GM12891 (cell line): ENCODE results near the gene CCDC81.

Experiments
- DNase-seq: peaks from one replicate; pipeline ENCODE4 v3.0.0; 2011; ENCODE audit warnings: low spot score; ENCODE audit not compliant: insufficient read length
- FAIRE-seq: peaks from 2 replicates; lab custom pipeline; 2011; peaks lifted over from hg19 to GRCh38; lab: Jason Lieb, UNC
- PAX5 ChIP-seq: IDR thresholded peaks from 2 replicates; pipeline ENCODE4 v1.6.1; 2011; ENCODE audit warnings: low read length, moderate library complexity, mild to moderate bottlenecking; ENCODE audit not compliant: insufficient read depth, severe bottlenecking
- POLR2A ChIP-seq: IDR thresholded peaks from 2 replicates; pipeline ENCODE4 v1.6.1; 2011; ENCODE audit warnings: low read depth, low read length, control low read depth
- POLR2AphosphoS5 ChIP-seq: IDR thresholded peaks from 2 replicates; pipeline ENCODE4 v1.6.1; 2011; ENCODE audit warnings: low read depth, low read length, control low read depth
- POU2F2 ChIP-seq: IDR thresholded peaks from 2 replicates; pipeline ENCODE4 v1.6.1; 2011; ENCODE audit warnings: low read depth, mild to moderate bottlenecking, control low read depth, low read length, moderate library complexity
- SPI1 ChIP-seq: IDR thresholded peaks from 2 replicates; pipeline ENCODE4 v1.6.1; 2011; ENCODE audit warnings: low read depth, low read length, control low read depth
- TAF1 ChIP-seq: IDR thresholded peaks from 2 replicates; pipeline ENCODE4 v1.6.1; 2011; ENCODE audit warnings: low read depth, low read length, control low read depth

Gene CCDC81

DNA sequence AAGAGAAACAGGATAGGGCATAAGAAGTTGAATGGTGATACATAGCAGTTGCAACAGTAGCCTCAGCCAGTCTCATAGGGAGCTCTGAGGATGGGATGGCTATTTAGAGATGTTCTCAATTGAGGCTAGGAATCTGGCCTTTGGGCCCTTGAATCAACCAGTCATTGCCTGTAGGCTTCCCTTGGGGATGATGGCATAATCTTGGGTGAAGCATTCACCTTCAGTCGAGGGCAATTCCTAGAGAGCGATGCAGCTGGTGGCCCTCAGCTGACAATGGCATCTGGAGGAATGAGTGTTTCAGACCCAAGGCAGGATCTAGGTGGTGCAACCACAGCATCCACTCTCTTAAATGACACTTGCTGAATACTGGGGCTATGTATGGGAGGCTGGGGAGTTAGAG, 61.0 kb downstream of the CCDC81 start:
- FAIRE-seq (no peak), DNase-seq (no peak)
- TF ChIP-seq POLR2A (no peak), POU2F2 (no peak), SPI1 (no peak), POLR2AphosphoS5 (no peak), PAX5 (no peak), TAF1 (no peak)

DNA sequence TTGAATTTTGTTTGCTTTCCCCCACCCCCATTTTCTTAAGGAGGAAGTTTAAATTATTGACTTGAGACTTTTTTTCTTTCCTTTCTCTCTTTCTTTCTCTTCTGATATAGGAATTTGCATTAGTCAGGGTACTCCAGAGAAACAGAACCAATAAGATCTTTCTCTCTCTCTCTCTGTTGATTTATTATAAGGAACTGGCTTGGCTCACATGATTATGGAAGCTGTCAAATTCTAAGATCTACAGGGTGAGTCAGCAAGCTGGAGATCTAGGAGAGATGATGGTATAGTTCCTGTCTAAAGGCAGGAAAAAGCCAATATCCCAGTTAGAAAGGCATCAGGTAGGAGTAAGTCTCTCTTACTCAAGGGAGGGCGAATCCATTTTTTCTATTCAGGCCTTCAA, 64.0 kb downstream of the CCDC81 start:
- FAIRE-seq (no peak), DNase-seq (no peak)
- TF ChIP-seq POLR2A = no peak
- TF ChIP-seq SPI1 = no peak
- TF ChIP-seq TAF1 = no peak
- TF ChIP-seq POU2F2 = no peak
- no peak for TF ChIP-seq POLR2AphosphoS5
- no peak for TF ChIP-seq PAX5

DNA sequence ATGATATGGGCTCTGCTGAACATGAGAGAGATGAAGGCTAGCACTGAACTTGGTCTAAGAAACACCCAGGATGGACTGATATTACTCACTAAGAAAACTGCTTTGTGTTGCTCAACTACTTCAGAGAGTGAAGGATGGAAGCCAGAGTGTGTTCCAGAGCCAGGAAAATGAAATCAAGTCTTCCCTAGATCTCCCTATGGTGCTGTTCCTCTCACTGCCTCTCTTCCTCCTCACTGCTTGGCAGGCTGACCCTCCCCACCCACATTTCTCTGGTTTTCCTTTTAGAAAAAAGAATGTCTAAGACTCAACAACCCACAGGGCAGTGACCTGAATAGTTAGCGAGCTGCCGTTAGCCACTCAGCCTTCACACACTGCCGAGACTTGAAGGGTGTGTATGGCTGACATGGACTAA, 65.6 kb downstream of the CCDC81 start:
- TF ChIP-seq PAX5 (no peak), POU2F2 (no peak), POLR2AphosphoS5 (no peak), SPI1 (no peak)
- FAIRE-seq (no peak), DNase-seq (no peak)

DNA sequence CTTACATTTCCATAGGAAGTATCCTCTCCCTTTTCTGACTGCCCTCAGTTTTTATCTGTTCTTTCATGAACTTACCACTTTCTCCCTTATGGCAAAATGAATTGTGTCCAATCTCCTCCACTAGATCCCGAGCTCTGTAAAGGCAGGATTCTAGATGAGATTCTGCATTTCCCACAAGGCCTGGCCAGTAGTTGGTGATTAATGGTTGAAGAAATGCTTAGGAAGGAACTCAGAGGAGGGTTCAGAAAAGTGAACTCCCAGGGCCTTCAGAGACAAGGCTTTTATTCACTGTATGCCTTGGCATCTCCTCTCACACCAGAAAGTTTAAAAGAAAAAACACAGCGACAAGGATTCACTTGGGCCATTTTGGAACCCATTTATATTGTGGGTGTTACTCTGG, 66.2 kb downstream of the CCDC81 start:
- no peak for DNase-seq
- FAIRE-seq = no peak
- no peak for TF ChIP-seq POU2F2
- TF ChIP-seq TAF1 = no peak
- no peak for TF ChIP-seq SPI1
- TF ChIP-seq PAX5 = no peak
- no peak for TF ChIP-seq POLR2AphosphoS5
- TF ChIP-seq POLR2A = no peak

DNA sequence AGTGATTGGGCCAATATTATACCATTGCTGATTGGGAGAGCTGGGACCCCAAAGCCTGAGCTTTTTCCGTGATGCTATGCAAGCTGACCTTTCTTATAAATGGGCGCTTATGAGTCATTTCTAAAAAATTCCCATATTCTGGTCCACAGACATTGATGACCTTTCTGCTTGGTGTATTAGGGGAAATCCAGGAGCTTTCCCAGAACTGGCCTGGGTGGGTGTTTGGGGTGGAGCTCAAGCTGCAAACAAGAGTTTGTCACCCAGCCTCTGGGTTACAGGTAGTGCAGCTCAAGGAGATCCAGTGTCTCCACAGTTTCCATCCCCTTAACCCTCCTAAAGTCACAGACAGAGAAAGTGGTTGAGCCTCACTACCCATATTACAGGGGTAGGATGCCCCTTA, 67.7 kb downstream of the CCDC81 start:
- FAIRE-seq (no peak), DNase-seq (no peak)
- TF ChIP-seq POLR2A (no peak), TAF1 (no peak)

DNA sequence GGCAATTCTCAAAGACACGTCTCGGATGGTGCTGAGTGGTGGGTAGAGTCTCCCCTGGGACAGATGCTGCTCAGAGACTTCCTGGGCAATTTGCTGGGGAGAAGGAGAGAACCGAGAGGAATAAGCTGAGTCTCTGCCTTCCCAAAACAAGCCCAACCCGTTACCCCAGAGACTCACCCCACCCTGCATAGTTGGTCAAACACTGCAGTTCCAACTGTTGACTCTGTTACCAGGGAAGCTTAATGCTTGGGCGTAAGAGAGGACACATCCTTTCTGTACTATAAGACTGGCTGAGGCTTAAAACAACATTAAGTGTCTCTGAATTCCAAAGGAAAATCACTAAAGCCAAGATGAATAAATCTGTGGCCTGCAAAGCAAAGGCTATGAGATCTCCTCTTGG, 68.1 kb downstream of the CCDC81 start:
- DNase-seq (no peak), FAIRE-seq (no peak)
- TF ChIP-seq POLR2AphosphoS5 = no peak
- TF ChIP-seq SPI1 = no peak
- TF ChIP-seq POLR2A = no peak
- no peak for TF ChIP-seq POU2F2
- TF ChIP-seq PAX5 = no peak
- TF ChIP-seq TAF1 = no peak

- DNase-seq (no peak), FAIRE-seq (no peak)
- TF ChIP-seq SPI1 = peak; percentile 59
- no peak for TF ChIP-seq POU2F2
These were observed 68.7 kb downstream of the CCDC81 start for GRCh38 chr11:86443415-86443814.

DNA sequence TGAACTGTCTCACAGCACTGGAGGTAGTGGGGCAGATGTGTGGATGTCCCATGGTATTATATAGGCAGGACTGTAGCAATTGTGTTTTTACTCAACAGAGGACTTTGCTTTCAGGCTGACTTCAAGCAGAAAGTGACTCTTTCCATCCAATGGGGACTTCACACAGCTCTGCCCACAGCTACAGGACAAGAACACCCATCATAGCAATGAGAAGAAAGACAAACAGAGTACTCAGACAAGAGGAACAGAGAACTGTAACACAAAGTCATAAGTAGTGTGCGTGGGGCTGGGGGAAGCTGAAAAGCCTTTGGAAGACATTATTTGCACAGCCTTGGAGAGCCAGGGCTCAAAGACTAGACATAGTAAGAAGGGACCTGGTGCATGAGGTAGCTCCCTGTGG, 70.3 kb downstream of the CCDC81 start:
- FAIRE-seq (no peak), DNase-seq (no peak)
- no peak for TF ChIP-seq TAF1
- no peak for TF ChIP-seq POLR2AphosphoS5
- no peak for TF ChIP-seq POU2F2
- no peak for TF ChIP-seq POLR2A
- no peak for TF ChIP-seq PAX5
- TF ChIP-seq SPI1 = no peak

- TF ChIP-seq POLR2AphosphoS5 (no peak), POU2F2 (no peak), PAX5 (no peak), TAF1 (no peak), POLR2A (no peak), SPI1 (no peak)
- no peak for FAIRE-seq
- no peak for DNase-seq
These were observed 71.7 kb downstream of the CCDC81 start for GRCh38 chr11:86446163-86446923.

DNA sequence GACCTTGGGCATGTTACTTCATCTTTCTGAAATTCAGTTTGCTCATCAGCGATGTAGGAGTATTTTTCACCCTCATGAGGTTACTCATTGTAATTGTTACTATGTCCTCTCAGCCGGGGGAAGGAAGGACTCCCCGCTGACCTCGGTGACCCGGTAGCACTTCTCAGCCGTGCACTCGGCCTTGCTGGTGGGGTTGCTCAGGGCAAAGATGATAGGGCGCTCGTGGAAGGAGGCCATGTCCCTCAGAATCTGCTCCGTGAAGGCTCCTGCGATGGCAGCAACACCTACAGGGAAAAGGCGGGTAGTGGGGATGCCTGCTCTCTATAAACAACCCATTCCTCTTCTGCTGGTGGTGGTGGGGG, 72.2 kb downstream of the CCDC81 start:
- DNase-seq = no peak
- FAIRE-seq = no peak
- TF ChIP-seq PAX5 (no peak), POU2F2 (no peak), POLR2AphosphoS5 (no peak), POLR2A (no peak), SPI1 (no peak), TAF1 (no peak)
